ENCODE data around the gene SCNN1A. TPM values are rescaled to one million over a fixed set of nuclear protein-coding genes. Genes with fewer than 3 reads are reported as not detected.
A peak's percentile ranks its signal among the peaks of the same experiment; 100 is the strongest.

Gene SCNN1A
- total and polyA plus RNA-seq, 8 donors, result 2.3 to 212 (median 3.5) TPM

- peak overlapping the region in 1 of 2 donors; percentile 22 for H3K4me3 ChIP-seq
- no peak for TF ChIP-seq CTCF (IDR thresholded peaks at IDR 0.05)
- ATAC-seq, result no peak
- DNase-seq, result no peak
- H3K36me3 ChIP-seq, result no peaks in the 10 kb centered on the region
- H3K27me3 ChIP-seq, result no peaks in the 10 kb centered on the region
- peaks cover 19 to 64% of the 10 kb centered on the region in 2 donors for H3K4me1 ChIP-seq
- no peaks in the 10 kb centered on the region for H3K9me3 ChIP-seq
- peak overlapping the region; percentile 7 to 48 for H3K27ac ChIP-seq
- intact Hi-C loops (cut with DNase I), result no loop called here
Measured at GRCh38 chr12:6369916-6370575, 5.3 kb downstream of the SCNN1A start.

GRCh38 chr12:6368906-6369525 lies 6.3 kb downstream of the SCNN1A start:
- Histone ChIP-seq H3K4me1 (peaks cover 19 to 74% of the 10 kb centered on the region in 2 donors), H3K4me3 (no peak overlapping the region), H3K27me3 (no peaks in the 10 kb centered on the region), H3K36me3 (no peaks in the 10 kb centered on the region), H3K9me3 (no peaks in the 10 kb centered on the region), H3K27ac (peak overlapping the region in 1 of 2 donors; percentile 86)
- ATAC-seq (no peak), DNase-seq (no peak)
- no peak for TF ChIP-seq CTCF (IDR thresholded peaks at IDR 0.05)
- intact Hi-C loops (cut with DNase I), result no loop called here

GRCh38 chr12:6367969-6368892 lies 7.1 kb downstream of the SCNN1A start:
- H3K27ac ChIP-seq, result peak overlapping the region; percentile 14 to 86

GRCh38 chr12:6367065-6367968 lies 8.0 kb downstream of the SCNN1A start:
- Histone ChIP-seq H3K4me1 (peaks cover 22 to 81% of the 10 kb centered on the region in 2 donors), H3K9me3 (no peaks in the 10 kb centered on the region), H3K36me3 (no peaks in the 10 kb centered on the region), H3K27ac (peak overlapping the region; percentile 14 to 86), H3K4me3 (peak overlapping the region in 1 of 2 donors; percentile 22), H3K27me3 (no peaks in the 10 kb centered on the region)
- intact Hi-C loops (cut with DNase I), result no loop called here
- ATAC-seq (no peak), DNase-seq (no peak)
- peak in 1 of 2 donors; percentile 15 for TF ChIP-seq CTCF (IDR thresholded peaks at IDR 0.05)

More at GRCh38 chr12:6367969-6368892, 7.1 kb downstream of the SCNN1A start:
- no peak for TF ChIP-seq CTCF (IDR thresholded peaks at IDR 0.05)
- Histone ChIP-seq H3K27me3 (no peaks in the 10 kb centered on the region), H3K4me3 (peak overlapping the region in 1 of 2 donors; percentile 22), H3K9me3 (no peaks in the 10 kb centered on the region), H3K36me3 (no peaks in the 10 kb centered on the region), H3K4me1 (peaks cover 19 to 81% of the 10 kb centered on the region in 2 donors)
- ATAC-seq (no peak), DNase-seq (no peak)
- intact Hi-C loops (cut with DNase I), result no loop called here
